HEK293 (cell line): ENCODE measurements around the gene DNAJC2.

Experiments
- CTCF ChIA-PET: fragments of 350-600 bp; formaldehyde crosslinking; extraction: SDS; loops from one replicate; lab custom pipeline; 2021; ENCODE audit warnings: antibody characterized with exemption; lab: Yijun Ruan, JAX
- POLR2A ChIA-PET: fragments of 300-600 bp; formaldehyde crosslinking; extraction: SDS; loops from one replicate; lab custom pipeline; 2020; ENCODE audit warnings: antibody characterized with exemption, inconsistent platforms; lab: Yijun Ruan, JAX
- H3K27ac ChIP-seq: fragments of 200-500 bp; sonication (Bioruptor generic); 2 replicates; pipeline ENCODE4 v1.5.1; 2014; ENCODE audit warnings: low read depth, low read length, control low read depth, inconsistent platforms; ENCODE audit errors: extremely low read depth
- H3K36me3 ChIP-seq, 2 experiments: fragments of 200-500 bp in 1 of 2; sonication (Bioruptor generic) in 1 of 2; 1 replicate in 1 of 2; 2 replicates in 1 of 2; pipeline ENCODE4 v1.5.1; 2014 to 2017; ENCODE audit warnings: inconsistent platforms in 2 of 2, low read length in 2 of 2; ENCODE audit not compliant: control insufficient read depth in 2 of 2, insufficient read depth in 1 of 2
- H3K4me1 ChIP-seq: fragments of 200-500 bp; sonication (Bioruptor generic); 2 replicates; pipeline ENCODE4 v1.5.1; 2014; ENCODE audit warnings: mild to moderate bottlenecking, low read length, inconsistent platforms; ENCODE audit not compliant: control insufficient read depth, insufficient read depth
- H3K4me3 ChIP-seq: 2 replicates; pipeline ENCODE4 v1.5.1; 2011; ENCODE audit warnings: low read depth, mild to moderate bottlenecking, control low read depth, low read length, moderate library complexity
- H3K9me3 ChIP-seq: fragments of 200-500 bp; sonication (Bioruptor generic); 2 replicates; pipeline ENCODE4 v1.5.1; 2014; ENCODE audit warnings: low read depth, low read length, inconsistent platforms; ENCODE audit not compliant: control insufficient read depth, insufficient read depth
- BCL11B ChIP-seq: fragments of 450-650 bp; formaldehyde crosslinking; IDR thresholded peaks from 2 replicates; pipeline ENCODE4 v1.5.1; 2016; ENCODE audit warnings: low read depth, missing biosample characterization, missing genetic modification characterization
- GFI1B ChIP-seq: fragments of 450-650 bp; formaldehyde crosslinking; IDR thresholded peaks from 2 replicates; pipeline ENCODE4 v1.5.1; 2016; ENCODE audit warnings: missing biosample characterization, missing genetic modification characterization
- PRDM1 ChIP-seq: fragments of 450-650 bp; formaldehyde crosslinking; IDR thresholded peaks from 2 replicates; pipeline ENCODE4; 2016; ENCODE audit warnings: missing biosample characterization, missing genetic modification characterization
- SP2 ChIP-seq: fragments of 450-650 bp; formaldehyde crosslinking; IDR thresholded peaks from 2 replicates; pipeline ENCODE4 v1.5.1; 2016; ENCODE audit warnings: missing biosample characterization, missing genetic modification characterization
- SP7 ChIP-seq: fragments of 450-650 bp; formaldehyde crosslinking; IDR thresholded peaks from 2 replicates; pipeline ENCODE4 v1.5.1; 2016; ENCODE audit warnings: missing biosample characterization, missing genetic modification characterization
- ZBTB21 ChIP-seq: fragments of 450-650 bp; formaldehyde crosslinking; IDR thresholded peaks from 2 replicates; pipeline ENCODE4 v1.5.1; 2017; ENCODE audit warnings: missing biosample characterization, missing genetic modification characterization
- ZNF112 ChIP-seq: fragments of 450-650 bp; formaldehyde crosslinking; IDR thresholded peaks from 2 replicates; pipeline ENCODE4 v1.5.0; 2017; ENCODE audit warnings: missing biosample characterization, missing genetic modification characterization
- ZNF133 ChIP-seq: fragments of 450-650 bp; formaldehyde crosslinking; IDR thresholded peaks from 2 replicates; pipeline ENCODE4 v1.5.1; 2016; ENCODE audit warnings: missing biosample characterization, missing genetic modification characterization
- ZNF146 ChIP-seq: fragments of 450-650 bp; formaldehyde crosslinking; IDR thresholded peaks from 2 replicates; pipeline ENCODE4 v1.5.1; 2016; ENCODE audit warnings: missing biosample characterization, missing genetic modification characterization
- ZNF621 ChIP-seq: fragments of 450-650 bp; formaldehyde crosslinking; IDR thresholded peaks from 2 replicates; pipeline ENCODE4 v1.5.1; 2017; ENCODE audit warnings: missing biosample characterization, missing genetic modification characterization
- ZNF664 ChIP-seq: fragments of 450-650 bp; formaldehyde crosslinking; IDR thresholded peaks from 2 replicates; pipeline ENCODE4 v1.5.1; 2016; ENCODE audit warnings: missing biosample characterization, missing genetic modification characterization
- ZNF701 ChIP-seq: fragments of 450-650 bp; formaldehyde crosslinking; IDR thresholded peaks from 2 replicates; pipeline ENCODE4 v1.5.1; 2016; ENCODE audit warnings: missing biosample characterization, missing genetic modification characterization
- ZNF747 ChIP-seq: fragments of 450-650 bp; formaldehyde crosslinking; IDR thresholded peaks from 2 replicates; pipeline ENCODE4 v1.5.1; 2016; ENCODE audit warnings: missing biosample characterization, missing genetic modification characterization
- TF ChIP-seq, protein P1 (sequence below): fragments of 450-650 bp; formaldehyde crosslinking; IDR thresholded peaks from 2 replicates; pipeline ENCODE4 v1.5.1; 2016; ENCODE audit warnings: missing biosample characterization, missing genetic modification characterization, borderline replicate concordance
- TF ChIP-seq, protein P2 (sequence below): fragments of 450-650 bp; formaldehyde crosslinking; IDR thresholded peaks from 2 replicates; pipeline ENCODE4 v1.5.1; 2016; ENCODE audit warnings: missing biosample characterization, missing genetic modification characterization
- TF ChIP-seq, protein P3 (sequence below): fragments of 450-650 bp; formaldehyde crosslinking; IDR thresholded peaks from 2 replicates; pipeline ENCODE4 v1.5.1; 2016; ENCODE audit warnings: missing biosample characterization, missing genetic modification characterization
- TF ChIP-seq, protein P4 (sequence below): fragments of 450-650 bp; formaldehyde crosslinking; IDR thresholded peaks from 2 replicates; pipeline ENCODE4 v1.5.1; 2016; ENCODE audit warnings: missing biosample characterization, missing genetic modification characterization, borderline replicate concordance
- TF ChIP-seq, protein P5 (sequence below): fragments of 450-650 bp; formaldehyde crosslinking; IDR thresholded peaks from 2 replicates; pipeline ENCODE4 v1.5.1; 2016; ENCODE audit warnings: missing biosample characterization, missing genetic modification characterization

The DNAJC2 gene

DNA sequence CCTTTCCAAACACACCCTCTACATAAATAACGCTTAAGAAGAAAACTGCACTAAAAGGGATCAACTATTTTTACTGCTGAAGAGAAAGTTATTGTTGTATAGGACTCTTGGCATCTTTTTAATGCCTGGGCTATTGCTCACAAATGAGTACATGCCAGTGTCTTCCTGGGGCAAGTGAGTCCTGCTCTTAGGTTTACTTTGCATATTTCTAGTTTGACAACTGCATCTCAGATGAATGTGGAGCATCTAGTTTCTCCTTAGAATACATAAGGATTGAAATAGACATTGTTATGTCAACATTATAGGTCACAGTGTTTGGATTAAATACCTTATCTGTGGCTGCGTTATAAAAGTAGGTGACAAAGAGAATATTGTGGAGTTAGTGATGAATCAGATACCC is 47.4 kb upstream of the DNAJC2 start:
- no peaks in the 10 kb centered on the region for H3K4me1 ChIP-seq
- H3K4me3 ChIP-seq: no peak overlapping the region
- H3K36me3 ChIP-seq: no peaks in the 10 kb centered on the region
- no peak overlapping the region for H3K27ac ChIP-seq
- H3K9me3 ChIP-seq: no peaks in the 10 kb centered on the region
- ChIA-PET POLR2A (no interaction called here), CTCF (no interaction called here)
- no peak for TF ChIP-seq ZBTB21 (tag by site-specific recombination)
- TF ChIP-seq, protein P1, sequence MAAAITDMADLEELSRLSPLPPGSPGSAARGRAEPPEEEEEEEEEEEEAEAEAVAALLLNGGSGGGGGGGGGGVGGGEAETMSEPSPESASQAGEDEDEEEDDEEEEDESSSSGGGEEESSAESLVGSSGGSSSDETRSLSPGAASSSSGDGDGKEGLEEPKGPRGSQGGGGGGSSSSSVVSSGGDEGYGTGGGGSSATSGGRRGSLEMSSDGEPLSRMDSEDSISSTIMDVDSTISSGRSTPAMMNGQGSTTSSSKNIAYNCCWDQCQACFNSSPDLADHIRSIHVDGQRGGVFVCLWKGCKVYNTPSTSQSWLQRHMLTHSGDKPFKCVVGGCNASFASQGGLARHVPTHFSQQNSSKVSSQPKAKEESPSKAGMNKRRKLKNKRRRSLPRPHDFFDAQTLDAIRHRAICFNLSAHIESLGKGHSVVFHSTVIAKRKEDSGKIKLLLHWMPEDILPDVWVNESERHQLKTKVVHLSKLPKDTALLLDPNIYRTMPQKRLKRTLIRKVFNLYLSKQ (tag by site-specific recombination): no peak
- TF ChIP-seq SP7 (tag by site-specific recombination): no peak

DNA sequence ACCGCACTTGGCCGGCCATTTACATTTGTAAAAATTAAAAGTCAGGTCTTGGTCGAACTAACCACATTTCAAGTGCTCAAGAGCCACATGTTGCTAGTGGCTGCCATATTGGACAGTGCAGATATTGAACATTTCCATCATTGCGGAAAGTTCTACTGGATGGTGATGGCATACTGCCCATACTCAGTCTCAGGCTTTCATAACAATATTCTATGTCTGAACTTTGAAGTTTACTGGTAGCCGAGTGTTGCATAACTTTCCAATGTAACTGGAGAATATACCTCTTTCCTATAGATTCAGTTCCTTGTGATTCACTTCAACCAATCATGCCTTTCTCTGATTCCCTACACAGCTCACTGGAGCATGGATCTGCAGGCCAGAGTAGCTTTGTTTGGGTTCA is 46.6 kb upstream of the DNAJC2 start:
- TF ChIP-seq BCL11B (no peak), ZNF621 (tag by site-specific recombination) (no peak), PRDM1 (tag by site-specific recombination) (no peak)
- TF ChIP-seq, protein P2, sequence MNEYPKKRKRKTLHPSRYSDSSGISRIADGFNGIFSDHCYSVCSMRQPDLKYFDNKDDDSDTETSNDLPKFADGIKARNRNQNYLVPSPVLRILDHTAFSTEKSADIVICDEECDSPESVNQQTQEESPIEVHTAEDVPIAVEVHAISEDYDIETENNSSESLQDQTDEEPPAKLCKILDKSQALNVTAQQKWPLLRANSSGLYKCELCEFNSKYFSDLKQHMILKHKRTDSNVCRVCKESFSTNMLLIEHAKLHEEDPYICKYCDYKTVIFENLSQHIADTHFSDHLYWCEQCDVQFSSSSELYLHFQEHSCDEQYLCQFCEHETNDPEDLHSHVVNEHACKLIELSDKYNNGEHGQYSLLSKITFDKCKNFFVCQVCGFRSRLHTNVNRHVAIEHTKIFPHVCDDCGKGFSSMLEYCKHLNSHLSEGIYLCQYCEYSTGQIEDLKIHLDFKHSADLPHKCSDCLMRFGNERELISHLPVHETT (tag by site-specific recombination): no peak
- no peak overlapping the region for H3K27ac ChIP-seq
- H3K36me3 ChIP-seq: no peaks in the 10 kb centered on the region
- ChIA-PET CTCF (interaction anchor here (0.7 to 0.8 kb wide), 2 partner anchors 15 to 114 kb away, joined by 3 to 4 read pairs; no protein-coding TSS in a partner anchor), POLR2A (interaction anchor here (0.6 kb wide), 1 partner anchor 19 kb away, joined by 4 read pairs; no protein-coding TSS in a partner anchor)
- H3K9me3 ChIP-seq: no peaks in the 10 kb centered on the region
- no peaks in the 10 kb centered on the region for H3K4me1 ChIP-seq
- no peak overlapping the region for H3K4me3 ChIP-seq

DNA sequence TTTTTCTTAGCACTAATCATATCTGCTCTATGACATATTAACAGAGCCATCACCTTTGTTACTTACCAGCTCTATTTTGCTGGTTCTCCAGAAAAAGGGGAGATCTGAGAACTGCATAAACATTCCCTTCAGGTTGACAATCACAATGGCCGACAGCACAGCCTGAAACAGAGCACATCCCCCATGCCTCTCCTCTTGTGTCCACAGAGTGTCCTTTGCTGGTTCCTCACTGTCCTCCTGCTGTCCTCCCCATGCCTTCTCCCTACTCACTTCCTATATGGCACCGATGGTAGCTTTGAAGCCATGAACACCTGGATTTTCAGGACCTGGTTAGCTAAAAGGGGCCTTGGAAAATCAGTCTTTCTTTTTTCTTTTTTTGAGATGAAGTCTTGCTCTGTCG is 44.7 kb upstream of the DNAJC2 start:
- Histone ChIP-seq H3K4me3 (no peak overlapping the region), H3K4me1 (no peaks in the 10 kb centered on the region), H3K27ac (no peak overlapping the region), H3K36me3 (no peaks in the 10 kb centered on the region), H3K9me3 (no peaks in the 10 kb centered on the region)
- TF ChIP-seq, protein P3, sequence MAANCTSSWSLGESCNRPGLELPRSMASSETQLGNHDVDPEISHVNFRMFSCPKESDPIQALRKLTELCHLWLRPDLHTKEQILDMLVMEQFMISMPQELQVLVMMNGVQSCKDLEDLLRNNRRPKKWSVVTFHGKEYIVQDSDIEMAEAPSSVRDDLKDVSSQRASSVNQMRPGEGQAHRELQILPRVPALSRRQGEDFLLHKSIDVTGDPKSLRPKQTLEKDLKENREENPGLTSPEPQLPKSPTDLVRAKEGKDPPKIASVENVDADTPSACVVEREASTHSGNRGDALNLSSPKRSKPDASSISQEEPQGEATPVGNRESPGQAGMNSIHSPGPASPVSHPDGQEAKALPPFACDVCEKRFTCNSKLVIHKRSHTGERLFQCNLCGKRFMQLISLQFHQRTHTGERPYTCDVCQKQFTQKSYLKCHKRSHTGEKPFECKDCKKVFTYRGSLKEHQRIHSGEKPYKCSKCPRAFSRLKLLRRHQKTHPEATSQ (tag by site-specific recombination): no peak
- no peak for TF ChIP-seq ZNF146 (tag by site-specific recombination)
- ChIA-PET POLR2A (no interaction called here), CTCF (interaction anchor here (0.6 to 1.4 kb wide), 2 partner anchors 9 to 770 kb away, joined by 4 to 7 read pairs; no protein-coding TSS in a partner anchor)

DNA sequence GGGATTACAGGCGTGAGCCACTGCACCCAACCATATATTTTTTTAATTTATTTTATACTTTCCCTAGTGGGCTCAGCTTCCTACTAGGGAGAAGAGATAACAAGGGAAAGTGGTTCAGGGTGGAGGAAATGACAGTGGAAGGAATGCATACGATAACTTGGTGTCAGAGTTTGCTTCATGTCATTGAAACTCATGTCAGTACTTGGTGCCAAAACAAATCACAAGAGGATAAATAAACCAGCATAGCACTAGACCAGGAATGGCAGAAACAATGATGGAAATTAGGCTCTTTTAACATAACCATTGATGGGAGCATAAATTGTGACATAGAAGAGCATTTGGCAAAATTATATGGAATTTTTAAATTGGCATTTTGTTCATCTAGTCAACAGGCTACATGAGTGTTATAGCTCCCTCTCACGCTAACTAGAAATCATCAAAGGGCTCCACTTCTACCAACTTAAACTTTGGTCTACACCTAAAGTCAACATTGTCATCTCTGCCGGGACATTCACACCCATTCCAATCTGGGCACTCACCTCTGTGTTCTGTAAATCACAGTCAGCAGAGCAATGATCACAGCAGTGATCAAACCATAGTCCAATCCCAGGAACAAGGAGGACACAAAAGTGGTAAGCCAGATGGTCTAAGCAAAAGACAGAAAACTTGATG is 44.0 kb upstream of the DNAJC2 start:
- no peak overlapping the region for H3K4me3 ChIP-seq
- no peaks in the 10 kb centered on the region for H3K9me3 ChIP-seq
- H3K4me1 ChIP-seq: no peaks in the 10 kb centered on the region
- H3K36me3 ChIP-seq: no peaks in the 10 kb centered on the region
- no peak overlapping the region for H3K27ac ChIP-seq
- POLR2A ChIA-PET: no interaction called here
- CTCF ChIA-PET: interaction anchor here (1.4 kb wide), 1 partner anchor 9 kb away, joined by 4 read pairs; no protein-coding TSS in a partner anchor
- TF ChIP-seq ZNF133 (no peak), ZNF112 (tag by site-specific recombination) (no peak), ZNF701 (tag by site-specific recombination) (no peak), GFI1B (tag by site-specific recombination) (no peak), ZNF747 (tag by site-specific recombination) (no peak), SP2 (tag by site-specific recombination) (no peak), ZNF664 (tag by site-specific recombination) (no peak)
- TF ChIP-seq, protein P4, sequence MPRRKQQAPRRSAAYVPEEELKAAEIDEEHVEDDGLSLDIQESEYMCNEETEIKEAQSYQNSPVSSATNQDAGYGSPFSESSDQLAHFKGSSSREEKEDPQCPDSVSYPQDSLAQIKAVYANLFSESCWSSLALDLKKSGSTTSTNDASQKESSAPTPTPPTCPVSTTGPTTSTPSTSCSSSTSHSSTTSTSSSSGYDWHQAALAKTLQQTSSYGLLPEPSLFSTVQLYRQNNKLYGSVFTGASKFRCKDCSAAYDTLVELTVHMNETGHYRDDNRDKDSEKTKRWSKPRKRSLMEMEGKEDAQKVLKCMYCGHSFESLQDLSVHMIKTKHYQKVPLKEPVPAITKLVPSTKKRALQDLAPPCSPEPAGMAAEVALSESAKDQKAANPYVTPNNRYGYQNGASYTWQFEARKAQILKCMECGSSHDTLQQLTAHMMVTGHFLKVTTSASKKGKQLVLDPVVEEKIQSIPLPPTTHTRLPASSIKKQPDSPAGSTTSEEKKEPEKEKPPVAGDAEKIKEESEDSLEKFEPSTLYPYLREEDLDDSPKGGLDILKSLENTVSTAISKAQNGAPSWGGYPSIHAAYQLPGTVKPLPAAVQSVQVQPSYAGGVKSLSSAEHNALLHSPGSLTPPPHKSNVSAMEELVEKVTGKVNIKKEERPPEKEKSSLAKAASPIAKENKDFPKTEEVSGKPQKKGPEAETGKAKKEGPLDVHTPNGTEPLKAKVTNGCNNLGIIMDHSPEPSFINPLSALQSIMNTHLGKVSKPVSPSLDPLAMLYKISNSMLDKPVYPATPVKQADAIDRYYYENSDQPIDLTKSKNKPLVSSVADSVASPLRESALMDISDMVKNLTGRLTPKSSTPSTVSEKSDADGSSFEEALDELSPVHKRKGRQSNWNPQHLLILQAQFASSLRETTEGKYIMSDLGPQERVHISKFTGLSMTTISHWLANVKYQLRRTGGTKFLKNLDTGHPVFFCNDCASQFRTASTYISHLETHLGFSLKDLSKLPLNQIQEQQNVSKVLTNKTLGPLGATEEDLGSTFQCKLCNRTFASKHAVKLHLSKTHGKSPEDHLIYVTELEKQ: no peak
- TF ChIP-seq, protein P5, sequence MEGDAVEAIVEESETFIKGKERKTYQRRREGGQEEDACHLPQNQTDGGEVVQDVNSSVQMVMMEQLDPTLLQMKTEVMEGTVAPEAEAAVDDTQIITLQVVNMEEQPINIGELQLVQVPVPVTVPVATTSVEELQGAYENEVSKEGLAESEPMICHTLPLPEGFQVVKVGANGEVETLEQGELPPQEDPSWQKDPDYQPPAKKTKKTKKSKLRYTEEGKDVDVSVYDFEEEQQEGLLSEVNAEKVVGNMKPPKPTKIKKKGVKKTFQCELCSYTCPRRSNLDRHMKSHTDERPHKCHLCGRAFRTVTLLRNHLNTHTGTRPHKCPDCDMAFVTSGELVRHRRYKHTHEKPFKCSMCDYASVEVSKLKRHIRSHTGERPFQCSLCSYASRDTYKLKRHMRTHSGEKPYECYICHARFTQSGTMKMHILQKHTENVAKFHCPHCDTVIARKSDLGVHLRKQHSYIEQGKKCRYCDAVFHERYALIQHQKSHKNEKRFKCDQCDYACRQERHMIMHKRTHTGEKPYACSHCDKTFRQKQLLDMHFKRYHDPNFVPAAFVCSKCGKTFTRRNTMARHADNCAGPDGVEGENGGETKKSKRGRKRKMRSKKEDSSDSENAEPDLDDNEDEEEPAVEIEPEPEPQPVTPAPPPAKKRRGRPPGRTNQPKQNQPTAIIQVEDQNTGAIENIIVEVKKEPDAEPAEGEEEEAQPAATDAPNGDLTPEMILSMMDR (tag by site-specific recombination): no peak
